OCI-LY7 (cell line): Measurements from ENCODE around the gene RTP2. TPM values are rescaled to one million over a fixed set of nuclear protein-coding genes. Genes with fewer than 3 reads are reported as not detected.

Source experiments
- BruUV-seq: library from RNA; stranded (reverse); fragments of 400-500 nt; replicated peaks from 2 replicates; lab custom pipeline; 2021; lab: Mats Ljungman, UMichigan
- CTCF ChIA-PET: fragments of 300-600 bp; sonication (Branson Sonifier 250); formaldehyde crosslinking; loops from one replicate; lab custom pipeline; 2022; ENCODE audit warnings: antibody characterized with exemption; ENCODE audit not compliant: unreplicated experiment; lab: Charles Lee
- POLR2A ChIA-PET: fragments of 300-600 bp; sonication (Branson Sonifier 250); formaldehyde crosslinking; loops from one replicate; lab custom pipeline; 2022; ENCODE audit warnings: antibody characterized with exemption; lab: Charles Lee
- DNase-seq: peaks from one replicate; pipeline ENCODE4 v3.0.0-alpha.2; 2015; ENCODE audit warnings: low spot score
- H2AFZ ChIP-seq: fragments of 200-600 bp; sonication (generic), shearing (Covaris generic); 2 replicates; pipeline ENCODE4 v1.6.1; 2014; ENCODE audit warnings: mild to moderate bottlenecking, antibody characterized with exemption, low read length, moderate library complexity
- H3K27ac ChIP-seq: fragments of 200-600 bp; sonication (generic); 2 replicates; pipeline ENCODE4 v1.5.1; 2014; ENCODE audit warnings: mixed run types, low read depth, mild to moderate bottlenecking, moderate library complexity, low read length, inconsistent platforms; ENCODE audit not compliant: poor library complexity, severe bottlenecking
- H3K36me3 ChIP-seq: fragments of 200-600 bp; sonication (generic); 2 replicates; pipeline ENCODE4 v1.6.1; 2014; ENCODE audit warnings: mild to moderate bottlenecking, antibody characterized with exemption, low read length, moderate library complexity, mixed read lengths; ENCODE audit not compliant: insufficient read depth
- H3K4me1 ChIP-seq: fragments of 200-600 bp; sonication (generic); 2 replicates; pipeline ENCODE4 v1.5.1; 2014; ENCODE audit warnings: mild to moderate bottlenecking, low read length; ENCODE audit not compliant: insufficient read depth, poor library complexity, severe bottlenecking
- H3K4me2 ChIP-seq: fragments of 200-600 bp; sonication (generic); 2 replicates; pipeline ENCODE4 v1.6.1; 2014; ENCODE audit warnings: mild to moderate bottlenecking, low read length
- H3K4me3 ChIP-seq: fragments of 200-600 bp; sonication (generic); 2 replicates; pipeline ENCODE4 v1.5.1; 2014; ENCODE audit warnings: mild to moderate bottlenecking, low read depth, low read length; ENCODE audit not compliant: poor library complexity, severe bottlenecking
- H3K79me2 ChIP-seq: fragments of 200-600 bp; sonication (generic); 2 replicates; pipeline ENCODE4 v1.6.1; 2016; ENCODE audit warnings: low read depth, mild to moderate bottlenecking, low read length, moderate library complexity, mixed read lengths; ENCODE audit not compliant: insufficient read depth
- H3K9me2 ChIP-seq: fragments of 200-600 bp; sonication (generic); 2 replicates; pipeline ENCODE4 v1.6.1; 2016; ENCODE audit warnings: mild to moderate bottlenecking, low read length, mixed read lengths; ENCODE audit not compliant: insufficient read depth
- H3K9me3 ChIP-seq: fragments of 200-600 bp; sonication (generic); 2 replicates; pipeline ENCODE4 v1.6.1; 2014; ENCODE audit warnings: mild to moderate bottlenecking, mixed run types, low read length, mixed read lengths
- H4K20me1 ChIP-seq: fragments of 200-600 bp; sonication (generic); 2 replicates; pipeline ENCODE4 v1.6.1; 2014; ENCODE audit warnings: mild to moderate bottlenecking, antibody characterized with exemption, low read length, moderate library complexity, mixed read lengths; ENCODE audit not compliant: insufficient read depth
- EZH2phosphoT487 ChIP-seq: fragments of 200-600 bp; sonication (generic); IDR thresholded peaks from 2 replicates; pipeline ENCODE4 v1.6.1; 2018; ENCODE audit warnings: low read depth, borderline replicate concordance, mild to moderate bottlenecking, mixed run types, antibody characterized with exemption, low read length, moderate library complexity, mixed read lengths
- intact Hi-C: fragments of 100-400 bp; cut with micrococcal nuclease; formaldehyde crosslinking; loops from one replicate; pipeline ENCODE4 v1.10.0; 2022; ENCODE audit not compliant: unreplicated experiment
- total RNA-seq, 2 experiments: library from RNA; depleted of rRNA in 1 of 2; stranded (reverse); fragments of >200 nt in 1 of 2; shearing (Covaris generic) in 1 of 2; gene quantifications; 2 replicates each; pipeline ENCODE4 v1.2.3, GENCODE V29; 2014 to 2022
- TF ChIP-seq, protein P1 (sequence below): fragments of 200-600 bp; sonication (generic); conservative IDR thresholded peaks from 2 replicates; pipeline ENCODE4 v1.5.1; 2014; ENCODE audit warnings: mild to moderate bottlenecking, antibody characterized with exemption, low read length, moderate library complexity, mixed read lengths

Gene RTP2
- total RNA-seq, 2 experiments from 2014 or later, result not detected

- peaks cover 20% of the 10 kb centered on the region; the same call in 1 of the 2 replicates for H3K79me2 ChIP-seq
- DNase-seq, result no peak
- H3K4me1 ChIP-seq, result no peaks in the 10 kb centered on the region
- no peaks in the 10 kb centered on the region for H3K9me3 ChIP-seq
- H2AFZ ChIP-seq, result no peak overlapping the region
- peaks cover 46% of the 10 kb centered on the region for H4K20me1 ChIP-seq
- no peak for TF ChIP-seq EZH2phosphoT487
- TF ChIP-seq, protein P1, sequence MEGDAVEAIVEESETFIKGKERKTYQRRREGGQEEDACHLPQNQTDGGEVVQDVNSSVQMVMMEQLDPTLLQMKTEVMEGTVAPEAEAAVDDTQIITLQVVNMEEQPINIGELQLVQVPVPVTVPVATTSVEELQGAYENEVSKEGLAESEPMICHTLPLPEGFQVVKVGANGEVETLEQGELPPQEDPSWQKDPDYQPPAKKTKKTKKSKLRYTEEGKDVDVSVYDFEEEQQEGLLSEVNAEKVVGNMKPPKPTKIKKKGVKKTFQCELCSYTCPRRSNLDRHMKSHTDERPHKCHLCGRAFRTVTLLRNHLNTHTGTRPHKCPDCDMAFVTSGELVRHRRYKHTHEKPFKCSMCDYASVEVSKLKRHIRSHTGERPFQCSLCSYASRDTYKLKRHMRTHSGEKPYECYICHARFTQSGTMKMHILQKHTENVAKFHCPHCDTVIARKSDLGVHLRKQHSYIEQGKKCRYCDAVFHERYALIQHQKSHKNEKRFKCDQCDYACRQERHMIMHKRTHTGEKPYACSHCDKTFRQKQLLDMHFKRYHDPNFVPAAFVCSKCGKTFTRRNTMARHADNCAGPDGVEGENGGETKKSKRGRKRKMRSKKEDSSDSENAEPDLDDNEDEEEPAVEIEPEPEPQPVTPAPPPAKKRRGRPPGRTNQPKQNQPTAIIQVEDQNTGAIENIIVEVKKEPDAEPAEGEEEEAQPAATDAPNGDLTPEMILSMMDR, result no peak
- H3K4me3 ChIP-seq, result no peak overlapping the region
- H3K4me2 ChIP-seq, result no peak overlapping the region
- intact Hi-C loops, result no loop called here
- POLR2A ChIA-PET, result interaction anchor here (1.2 kb wide), 1 partner anchor 12 kb away, joined by 3 read pairs; no protein-coding TSS in a partner anchor
- H3K9me2 ChIP-seq, result no peaks in the 10 kb centered on the region
- H3K36me3 ChIP-seq, result peaks cover 99% of the 10 kb centered on the region
- CTCF ChIA-PET, result interaction anchor here (0.5 to 1.0 kb wide), 2 partner anchors 15 to 73 kb away, joined by 3 read pairs; no protein-coding TSS in a partner anchor
- H3K27ac ChIP-seq, result no peak overlapping the region
- BruUV-seq, result no TSS peak
Measured at GRCh38 chr3:187725653-187726370, 23.5 kb upstream of the RTP2 start.

GRCh38 chr3:187725224-187725623 lies 22.9 kb upstream of the RTP2 start:
- Histone ChIP-seq H3K9me2 (no peaks in the 10 kb centered on the region), H3K4me2 (no peak overlapping the region), H2AFZ (no peak overlapping the region), H3K4me3 (no peak overlapping the region), H3K79me2 (peaks cover 16% of the 10 kb centered on the region; the same call in 1 of the 2 replicates), H4K20me1 (peaks cover 40% of the 10 kb centered on the region), H3K36me3 (peaks cover 99% of the 10 kb centered on the region), H3K9me3 (no peaks in the 10 kb centered on the region), H3K27ac (no peak overlapping the region), H3K4me1 (no peaks in the 10 kb centered on the region)
- TF ChIP-seq EZH2phosphoT487, result no peak
- TF ChIP-seq, protein P1, result no peak
- ChIA-PET POLR2A (no interaction called here), CTCF (no interaction called here)
- DNase-seq, result no peak
- intact Hi-C loops, result no loop called here
- BruUV-seq, result no TSS peak

- intact Hi-C loops, result no loop called here
- no TSS peak for BruUV-seq
- ChIA-PET CTCF (no interaction called here), POLR2A (no interaction called here)
- Histone ChIP-seq H3K36me3 (peaks cover 73% of the 10 kb centered on the region), H3K9me2 (no peaks in the 10 kb centered on the region), H3K4me1 (no peaks in the 10 kb centered on the region), H3K79me2 (peaks cover 2% of the 10 kb centered on the region; the same call in 1 of the 2 replicates), H4K20me1 (peaks cover 20% of the 10 kb centered on the region; the same call in 1 of the 2 replicates), H3K9me3 (no peaks in the 10 kb centered on the region), H3K4me2 (no peak overlapping the region), H2AFZ (no peak overlapping the region), H3K4me3 (no peak overlapping the region), H3K27ac (no peak overlapping the region)
- no peak for DNase-seq
- no peak for TF ChIP-seq EZH2phosphoT487
- TF ChIP-seq, protein P1, result no peak
Measured at GRCh38 chr3:187722206-187722612, 19.9 kb upstream of the RTP2 start.
